Lung (tissue), 12 donors: ENCODE data around the gene DYSF. TPM values are rescaled to one million over a fixed set of nuclear protein-coding genes. Genes with fewer than 3 reads are reported as not detected.
A peak's percentile ranks its signal among the peaks of the same experiment; 100 is the strongest.

Source experiments
- ATAC-seq: fragments of 200-7000 bp; cut with Tn5 transposase; one replicate; pipeline ENCODE4 v1.9.1; 2020; ENCODE audit warnings: moderate number of reproducible peaks; ENCODE audit not compliant: insufficient read depth, low FRiP score
- DNase-seq, 3 donors: peaks; one replicate each; pipeline ENCODE4 v3.0.0-alpha.2; 2013 to 2017
- H3K27ac ChIP-seq, 2 donors: one replicate each; pipeline ENCODE4 v1.5.1; 2013; ENCODE audit warnings: mild to moderate bottlenecking in 2 of 2, moderate library complexity in 2 of 2, control low read depth in 1 of 2, inconsistent platforms in 1 of 2, low read depth in 1 of 2, low read length in 1 of 2
- H3K27me3 ChIP-seq, 3 donors: one replicate each; pipeline ENCODE4 v1.5.1; 2013; ENCODE audit warnings: low read length in 2 of 3; ENCODE audit not compliant: control insufficient read depth in 3 of 3, insufficient read depth in 3 of 3
- H3K36me3 ChIP-seq, 4 donors: one replicate each; pipeline ENCODE4 v1.5.1; 2013; ENCODE audit warnings: low read length in 4 of 4, mild to moderate bottlenecking in 1 of 4, moderate library complexity in 1 of 4; ENCODE audit not compliant: control insufficient read depth in 4 of 4, insufficient read depth in 4 of 4
- H3K4me1 ChIP-seq, 5 donors: one replicate each; pipeline ENCODE4 v1.5.1; 2013; ENCODE audit warnings: low read length in 5 of 5, mild to moderate bottlenecking in 2 of 5, moderate library complexity in 1 of 5; ENCODE audit not compliant: control insufficient read depth in 5 of 5, insufficient read depth in 5 of 5
- H3K4me3 ChIP-seq: one replicate; pipeline ENCODE4 v1.5.1; 2013; ENCODE audit warnings: mild to moderate bottlenecking, control low read depth, moderate library complexity
- H3K9ac ChIP-seq, 2 donors: one replicate each; pipeline ENCODE4 v1.5.1; 2013; ENCODE audit warnings: low read length in 2 of 2, control low read depth in 1 of 2; ENCODE audit not compliant: insufficient read depth in 1 of 2
- H3K9me3 ChIP-seq, 4 donors: one replicate each; pipeline ENCODE4 v1.5.1; 2013; ENCODE audit warnings: low read length in 3 of 4, mild to moderate bottlenecking in 1 of 4, moderate library complexity in 1 of 4; ENCODE audit not compliant: control insufficient read depth in 4 of 4, insufficient read depth in 3 of 4
- WGBS, 2 donors: extraction: QIAGEN DNeasy Blood & Tissue Kit; methylation state at CpG; one replicate each; pipeline ENCODE4 v1.1.7; 2013; 5-methylcytosine and 5-hydroxymethylcytosine counted together
- polyA plus RNA-seq, 2 donors: library from polyadenylated mRNA; stranded (reverse); fragments of 200-250 nt; gene quantifications; one replicate each; pipeline ENCODE4 v1.2.1, GENCODE V29; 2013
- total RNA-seq, 2 donors: library from RNA; depleted of rRNA in 1 of 2; stranded (reverse); fragments of >200 nt in 1 of 2; gene quantifications; one replicate each; pipeline ENCODE4 v1.2.1, GENCODE V29; 2014 to 2021
- TF ChIP-seq, protein P1 (sequence below): IDR thresholded peaks from 2 replicates; pipeline ENCODE4 v1.5.1; 2012; ENCODE audit warnings: mild to moderate bottlenecking; ENCODE audit errors: control extremely low read depth, extremely low read depth
- donor health status: control.
- donor health status: control.
- donor health status: Bipolar disorder and iron deficiency.
- donor health status: healthy.
- donor health status: DM: yes; HTN: yes; CAD: no.

Gene DYSF
- total and polyA plus RNA-seq, 4 donors, result 12.9 to 56.2 (median 40.0) TPM

- peaks cover 0 to 12% (median 4%) of the 10 kb centered on the region in 5 donors for H3K4me1 ChIP-seq
- ATAC-seq (no peak), DNase-seq (no peak)
- WGBS, 2 donors, result 73 to 92% methylated on average over 5 of the region's 5 CpGs
- TF ChIP-seq, protein P1, sequence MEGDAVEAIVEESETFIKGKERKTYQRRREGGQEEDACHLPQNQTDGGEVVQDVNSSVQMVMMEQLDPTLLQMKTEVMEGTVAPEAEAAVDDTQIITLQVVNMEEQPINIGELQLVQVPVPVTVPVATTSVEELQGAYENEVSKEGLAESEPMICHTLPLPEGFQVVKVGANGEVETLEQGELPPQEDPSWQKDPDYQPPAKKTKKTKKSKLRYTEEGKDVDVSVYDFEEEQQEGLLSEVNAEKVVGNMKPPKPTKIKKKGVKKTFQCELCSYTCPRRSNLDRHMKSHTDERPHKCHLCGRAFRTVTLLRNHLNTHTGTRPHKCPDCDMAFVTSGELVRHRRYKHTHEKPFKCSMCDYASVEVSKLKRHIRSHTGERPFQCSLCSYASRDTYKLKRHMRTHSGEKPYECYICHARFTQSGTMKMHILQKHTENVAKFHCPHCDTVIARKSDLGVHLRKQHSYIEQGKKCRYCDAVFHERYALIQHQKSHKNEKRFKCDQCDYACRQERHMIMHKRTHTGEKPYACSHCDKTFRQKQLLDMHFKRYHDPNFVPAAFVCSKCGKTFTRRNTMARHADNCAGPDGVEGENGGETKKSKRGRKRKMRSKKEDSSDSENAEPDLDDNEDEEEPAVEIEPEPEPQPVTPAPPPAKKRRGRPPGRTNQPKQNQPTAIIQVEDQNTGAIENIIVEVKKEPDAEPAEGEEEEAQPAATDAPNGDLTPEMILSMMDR, result no peak
- no peaks in the 10 kb centered on the region for H3K36me3 ChIP-seq
- no peak overlapping the region for H3K9ac ChIP-seq
- no peaks in the 10 kb centered on the region for H3K27me3 ChIP-seq
- no peak overlapping the region for H3K4me3 ChIP-seq
- H3K27ac ChIP-seq, result no peak overlapping the region
- no peaks in the 10 kb centered on the region for H3K9me3 ChIP-seq
These were observed 253.5 kb downstream of the DYSF start for GRCh38 chr2:71706836-71707235.

- no peak overlapping the region for H3K4me3 ChIP-seq
- TF ChIP-seq, protein P1, result no peak
- no peaks in the 10 kb centered on the region for H3K27me3 ChIP-seq
- H3K9ac ChIP-seq, result no peak overlapping the region
- H3K9me3 ChIP-seq, result no peaks in the 10 kb centered on the region
- ATAC-seq, result no peak
- no peaks in the 10 kb centered on the region for H3K36me3 ChIP-seq
- DNase-seq, result peak; percentile 44 to 66 (median 61)
- WGBS, 2 donors, result 64 to 78% methylated on average over 10 of the region's 10 CpGs
- H3K4me1 ChIP-seq, result peaks cover 0 to 12% (median 8%) of the 10 kb centered on the region in 5 donors
- H3K27ac ChIP-seq, result no peak overlapping the region
These were observed 257.2 kb downstream of the DYSF start for GRCh38 chr2:71710367-71711132.

GRCh38 chr2:71711133-71711855, 257.9 kb downstream of the DYSF start:
- peak; percentile 46 to 82 (median 62) for DNase-seq
- Histone ChIP-seq H3K4me1 (peaks cover 0 to 13% (median 8%) of the 10 kb centered on the region in 5 donors), H3K36me3 (no peaks in the 10 kb centered on the region), H3K9me3 (no peaks in the 10 kb centered on the region), H3K4me3 (no peak overlapping the region), H3K9ac (no peak overlapping the region), H3K27me3 (no peaks in the 10 kb centered on the region), H3K27ac (no peak overlapping the region)
- ATAC-seq, result no peak
- WGBS, 2 donors, result 75% methylated on average over 8 of the region's 8 CpGs
- TF ChIP-seq, protein P1, result no peak
